GM21381 (cell line): ENCODE results near the gene ATP6V1G1.
"Not testable (repeated sequence)": the region's sequence is repeated elsewhere in the genome, so short reads cannot be mapped to it uniquely, and the experiment has no call there.

Experiments
- ATAC-seq: cut with Tn5 transposase; IDR thresholded peaks from one replicate; pipeline ENCODE4 v1.9.1; 2021; ENCODE audit warnings: mild to moderate bottlenecking, moderate library complexity; ENCODE audit not compliant: unreplicated experiment

Gene ATP6V1G1

DNA sequence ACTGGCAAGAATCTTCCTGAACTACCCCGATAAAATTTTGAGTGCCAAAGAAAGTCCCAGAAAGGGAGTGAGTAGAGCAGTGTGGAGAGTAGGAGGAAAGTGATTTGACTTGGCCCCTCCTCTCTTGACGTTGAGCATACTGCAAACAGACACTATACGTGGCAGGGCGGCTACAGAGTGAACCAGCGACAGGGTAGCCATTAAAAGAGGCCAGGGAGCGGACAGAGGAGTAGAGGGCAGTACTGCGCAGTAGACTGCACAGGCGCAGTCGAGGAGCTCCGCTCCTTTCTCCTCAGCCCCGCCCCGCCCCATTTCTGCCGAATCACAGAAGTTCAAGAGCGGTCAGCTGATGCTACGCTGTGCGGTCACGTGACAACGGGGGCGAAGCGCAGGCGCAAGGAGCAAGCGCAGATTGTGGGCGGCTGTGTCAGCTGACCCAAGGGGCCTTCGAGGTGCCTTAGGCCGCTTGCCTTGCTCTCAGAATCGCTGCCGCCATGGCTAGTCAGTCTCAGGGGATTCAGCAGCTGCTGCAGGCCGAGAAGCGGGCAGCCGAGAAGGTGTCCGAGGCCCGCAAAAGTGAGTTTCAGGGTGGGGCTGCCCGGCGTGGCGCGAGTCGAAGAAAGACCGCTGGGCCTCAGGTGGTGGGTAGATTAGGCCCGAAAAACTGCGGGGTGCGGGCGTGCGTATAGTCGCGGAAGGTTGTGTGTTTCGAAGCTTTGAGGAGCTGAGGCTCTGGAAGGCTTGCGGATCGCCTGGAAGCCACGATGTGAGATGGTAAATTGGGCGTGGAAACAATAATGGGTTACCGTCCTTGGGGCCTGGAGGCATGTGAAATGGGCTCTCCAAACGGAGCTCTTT lies at the start of gene ATP6V1G1:
ATP6V1G1 (plus strand) TSS at position 425 of the 858 bp plus-strand sequence; CDS start at position 495, 70 bp downstream.
- ATAC-seq = peak; percentile 95

GRCh38 chr9:114538241-114538640 lies 49.3 kb upstream of the ATP6V1G1 start:
- no peak for ATAC-seq

GRCh38 chr9:114539701-114540380 lies 47.7 kb upstream of the ATP6V1G1 start:
- ATAC-seq = no peak

DNA sequence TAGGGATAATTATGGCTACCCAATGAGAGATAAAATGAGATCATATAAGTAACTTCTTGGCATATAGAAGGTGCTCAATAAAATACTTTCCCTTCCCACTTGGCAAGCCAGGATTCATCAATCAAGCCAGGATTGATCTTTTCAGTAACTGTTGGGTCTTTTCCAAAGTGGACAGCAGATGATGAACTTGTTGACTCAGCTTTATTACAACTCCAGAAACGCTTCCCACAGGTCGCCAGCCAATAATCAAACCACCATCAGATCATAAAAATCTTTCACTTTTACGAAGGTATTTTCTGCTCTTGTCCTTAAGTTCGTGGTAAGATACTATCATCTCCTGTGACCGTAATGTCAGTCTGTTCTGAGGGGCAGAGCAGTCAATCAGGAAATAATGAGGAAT lies 42.5 kb upstream of the ATP6V1G1 start:
- ATAC-seq = no peak

DNA sequence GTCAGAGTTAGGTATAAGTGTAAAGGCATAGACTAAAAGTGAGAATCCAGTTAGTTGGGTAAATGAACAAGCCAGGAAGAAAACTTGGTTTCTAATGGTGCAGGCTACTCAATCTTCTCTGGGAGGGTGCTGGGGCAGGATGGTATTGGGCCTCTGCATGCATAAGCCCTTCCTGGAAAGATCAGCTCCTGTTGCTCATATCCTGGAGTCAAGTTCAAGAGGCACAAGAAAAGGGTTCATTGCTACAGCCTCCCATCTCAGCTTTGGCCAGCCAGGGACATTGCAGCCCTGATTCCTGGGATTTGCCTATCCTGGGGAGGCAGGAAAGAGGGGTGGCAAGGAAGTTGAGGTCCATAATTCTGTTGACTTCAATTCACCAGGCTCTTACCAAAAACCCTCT lies 40.7 kb upstream of the ATP6V1G1 start:
- no peak for ATAC-seq

DNA sequence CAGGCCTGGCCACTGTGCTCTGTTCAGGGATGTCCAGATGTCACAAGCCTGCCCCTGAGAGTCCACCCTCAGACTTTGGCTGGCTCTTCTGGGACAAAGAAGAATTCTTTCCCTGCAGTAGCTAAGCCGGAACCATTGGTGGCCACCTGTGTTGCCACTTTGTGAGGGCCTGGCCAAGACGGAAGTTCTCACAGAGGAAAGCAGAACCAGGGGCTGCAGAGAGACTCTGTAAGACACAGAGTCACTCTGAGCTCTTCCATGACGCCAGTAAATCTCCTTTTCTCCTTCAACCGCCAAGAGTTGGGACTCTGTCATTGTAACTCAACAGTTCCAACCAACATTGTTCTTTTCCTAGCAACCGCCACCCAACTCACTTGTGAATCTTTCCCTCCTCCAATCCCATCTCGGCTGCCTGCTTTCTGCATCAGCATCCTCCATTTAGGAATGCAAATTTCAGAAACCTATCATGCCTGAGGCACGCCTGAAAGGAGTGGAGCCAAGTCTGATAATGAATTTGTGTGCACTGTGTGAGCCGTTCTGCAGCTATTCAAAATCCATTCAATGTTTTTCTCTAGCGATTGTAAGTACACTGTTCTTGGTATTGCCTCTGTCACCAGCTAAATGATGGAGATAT lies 37.8 kb upstream of the ATP6V1G1 start:
- no peak for ATAC-seq

- no peak for ATAC-seq
These were observed 35.6 kb upstream of the ATP6V1G1 start for GRCh38 chr9:114551750-114552685.

DNA sequence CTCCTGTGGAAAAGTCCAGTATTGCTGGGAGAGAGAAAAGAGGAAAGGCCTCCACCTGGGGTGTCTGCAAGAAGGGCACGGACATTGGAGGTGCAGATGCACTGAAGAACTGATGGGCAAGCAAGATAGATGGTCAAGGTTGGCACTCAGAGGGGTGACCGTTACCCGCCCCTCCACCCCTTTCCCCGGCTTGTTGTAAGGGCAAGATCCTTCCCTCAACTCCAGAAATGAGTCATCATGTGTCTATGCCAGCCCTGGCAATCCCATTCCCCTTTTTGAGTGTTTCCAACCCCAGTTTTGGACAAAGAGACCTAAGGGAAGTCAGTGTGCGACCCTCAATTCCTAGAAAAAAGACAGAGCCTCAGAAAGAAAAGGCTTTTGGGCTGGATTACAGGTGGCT lies 34.9 kb upstream of the ATP6V1G1 start:
- ATAC-seq = no peak

DNA sequence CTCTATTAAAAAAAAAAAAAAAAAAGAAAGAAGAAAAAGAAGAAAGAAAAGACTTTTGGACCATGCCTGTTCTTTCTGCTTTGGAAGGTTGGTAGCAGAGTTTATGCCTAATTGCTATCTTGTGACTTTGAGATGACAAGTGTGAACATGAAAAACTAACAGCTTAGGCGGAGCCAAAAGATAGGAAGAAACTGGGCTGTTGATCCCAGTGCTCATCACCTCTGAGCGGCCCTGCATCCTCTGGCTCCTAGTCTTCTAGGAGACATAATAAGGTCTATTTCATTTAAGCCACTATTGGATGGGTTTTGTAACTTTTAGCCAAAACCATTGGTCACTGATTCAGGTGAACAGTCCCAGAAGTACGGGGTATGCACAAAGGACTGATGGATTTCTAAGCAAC lies 34.4 kb upstream of the ATP6V1G1 start:
- ATAC-seq = no peak

DNA sequence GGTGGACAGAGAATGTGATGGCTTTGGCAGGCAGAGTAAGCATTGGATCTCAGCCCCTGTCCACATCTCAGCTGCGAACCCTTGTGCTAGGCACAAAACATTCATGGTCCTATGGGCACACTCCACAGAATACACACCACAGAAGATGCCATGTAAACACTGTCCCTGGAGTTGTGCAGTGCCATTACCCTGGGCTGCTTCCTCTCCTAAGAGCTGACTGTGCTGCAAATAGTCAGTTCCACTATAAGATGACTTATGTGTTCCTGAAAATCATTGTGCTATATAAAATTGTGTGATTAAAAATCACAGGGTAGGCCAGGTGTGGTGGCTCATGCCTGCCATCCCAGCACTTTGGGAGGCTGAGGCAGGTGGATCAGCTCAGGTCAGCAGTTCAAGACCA lies 31.9 kb upstream of the ATP6V1G1 start:
- ATAC-seq = no peak

DNA sequence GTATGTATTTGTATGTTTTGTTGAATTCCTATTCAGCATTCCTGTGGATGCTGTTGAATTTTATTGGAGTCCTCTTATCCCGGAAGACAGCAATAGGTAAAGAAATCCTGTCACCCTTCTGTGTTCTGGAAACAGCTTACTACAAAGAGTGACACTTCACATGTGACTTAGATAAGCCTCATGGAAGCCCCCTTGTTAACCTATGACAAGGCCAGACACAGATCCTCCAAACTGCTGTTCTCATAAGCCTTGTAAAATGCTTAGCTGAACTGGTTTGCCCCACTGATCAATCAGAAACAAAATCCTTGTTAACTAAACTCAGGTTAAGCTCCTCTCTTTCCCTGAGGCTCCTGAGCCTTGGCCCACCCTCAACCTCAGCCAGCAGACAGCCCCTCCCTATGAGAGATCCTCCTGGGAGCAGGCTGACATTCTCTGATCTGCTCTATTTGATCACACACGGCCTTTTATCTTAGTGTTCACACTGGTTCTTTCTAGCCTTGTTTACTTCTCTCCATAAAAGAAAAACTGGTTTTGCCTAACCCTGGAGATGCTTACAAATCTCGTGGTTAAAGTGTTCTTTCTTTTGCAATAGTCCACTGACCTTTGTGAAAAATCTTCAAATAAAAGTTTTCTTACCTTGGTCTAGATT lies 29.4 kb upstream of the ATP6V1G1 start:
- no peak for ATAC-seq

DNA sequence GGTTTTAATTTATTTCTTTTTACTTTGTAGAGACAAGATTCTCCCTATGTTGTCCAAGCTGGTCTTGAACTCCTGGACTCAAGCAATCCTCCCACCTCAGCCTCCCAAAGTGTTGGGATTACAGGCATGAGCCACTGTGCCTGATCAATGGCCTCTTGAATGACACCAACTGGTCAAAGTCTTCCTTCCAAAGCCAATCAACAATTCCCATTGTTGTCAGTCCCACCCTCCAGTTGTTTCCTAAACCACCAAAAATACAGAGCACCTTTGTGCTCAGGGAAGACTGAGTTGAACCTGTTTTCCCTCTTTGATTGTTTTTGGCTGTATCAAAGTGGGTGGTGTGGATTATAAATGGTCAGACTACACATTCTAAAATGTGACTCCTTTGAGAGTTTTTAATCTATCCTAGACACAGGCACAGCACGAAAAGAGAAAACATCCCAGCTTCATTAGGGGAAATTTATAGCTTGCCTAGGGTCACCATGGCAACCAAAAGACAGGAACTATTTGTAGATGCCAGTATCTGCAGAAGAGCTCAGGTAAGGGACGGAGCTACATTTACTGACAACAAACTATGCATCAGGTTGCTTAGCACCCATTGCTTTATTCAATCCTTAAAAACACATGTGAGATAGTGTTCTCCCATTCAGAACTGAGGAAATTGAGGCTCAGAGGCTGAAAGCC lies 27.6 kb upstream of the ATP6V1G1 start:
- ATAC-seq = no peak

DNA sequence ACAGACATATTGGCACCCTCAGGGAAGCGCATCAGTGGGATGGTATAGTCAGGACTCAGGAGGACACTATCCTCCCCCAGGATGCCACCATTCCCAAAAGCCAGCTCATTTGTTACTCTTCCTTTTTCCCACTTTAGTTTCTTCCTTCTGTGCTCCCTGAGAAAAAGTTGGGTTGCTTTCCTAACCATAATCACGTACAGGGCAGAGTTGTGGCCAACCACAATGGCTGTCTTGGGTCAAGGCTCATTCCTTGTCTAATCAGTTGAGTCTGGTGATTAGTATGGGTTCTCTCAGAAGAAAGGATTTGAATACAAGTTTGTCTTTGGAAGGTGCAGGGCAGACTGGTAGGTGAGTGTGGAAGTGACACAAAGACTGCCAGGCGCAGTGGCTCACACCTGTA lies 26.6 kb upstream of the ATP6V1G1 start:
- no peak for ATAC-seq

DNA sequence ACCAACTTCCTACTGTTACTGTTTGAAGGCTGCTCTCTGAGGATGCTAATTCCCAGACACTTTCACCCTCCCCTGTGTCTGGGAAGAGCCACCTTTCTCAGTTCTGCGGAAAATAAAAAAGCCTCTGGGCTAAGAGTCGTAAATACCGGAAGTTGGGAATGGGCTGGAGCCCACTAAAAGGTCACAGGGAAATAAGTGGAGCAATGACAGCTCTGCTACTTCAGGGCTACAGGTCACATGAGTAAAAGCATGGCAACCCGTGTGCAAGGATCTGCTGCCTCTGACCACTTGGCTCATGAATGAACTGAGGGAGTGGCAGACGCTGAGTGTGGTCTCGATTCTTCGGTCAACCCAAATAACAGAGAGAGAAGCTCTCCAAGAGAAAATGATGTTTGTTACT lies 25.8 kb upstream of the ATP6V1G1 start:
- ATAC-seq = no peak

DNA sequence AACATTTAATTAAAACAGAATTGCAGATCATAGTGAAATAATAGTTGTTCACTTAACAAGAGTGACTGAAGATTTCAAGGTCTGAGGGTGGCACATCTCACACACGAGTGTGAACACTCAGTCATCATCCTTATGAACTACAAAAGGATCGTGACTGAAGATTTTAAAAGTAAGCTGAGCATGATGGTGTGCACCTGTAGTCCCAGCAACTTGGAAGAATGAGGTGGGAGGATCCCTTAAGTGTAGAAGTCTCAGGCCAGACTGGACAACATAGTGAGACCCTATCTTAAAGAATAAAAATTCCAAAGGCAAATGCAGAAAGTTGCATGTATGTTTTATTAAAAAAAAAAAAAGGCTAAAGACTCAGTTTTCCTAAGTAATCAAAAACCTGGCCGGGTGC lies 22.4 kb upstream of the ATP6V1G1 start:
- ATAC-seq = no peak

GRCh38 chr9:114570742-114571141 lies 16.8 kb upstream of the ATP6V1G1 start:
- no peak for ATAC-seq

- ATAC-seq = no peak
These were observed 16.2 kb upstream of the ATP6V1G1 start for GRCh38 chr9:114571391-114571790.

DNA sequence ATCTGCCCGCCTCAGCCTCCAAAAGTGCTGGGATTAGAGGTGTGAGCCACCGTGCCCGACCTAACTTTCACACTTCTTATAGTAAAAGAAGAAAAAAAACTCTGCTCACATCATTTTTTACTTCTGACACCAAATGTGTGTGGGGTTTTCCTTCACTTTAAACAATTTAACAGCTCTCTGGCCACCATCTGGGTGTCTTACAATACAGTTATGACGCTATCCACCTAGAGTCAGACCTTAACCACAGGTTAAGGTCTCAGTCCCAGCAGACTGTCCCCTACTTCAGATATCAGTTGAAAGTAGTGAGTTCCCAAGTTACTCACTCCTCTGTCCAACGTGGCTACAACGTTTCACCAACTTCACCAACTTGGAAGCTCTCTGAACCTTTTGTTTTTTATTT lies 15.4 kb upstream of the ATP6V1G1 start:
- ATAC-seq = no peak

DNA sequence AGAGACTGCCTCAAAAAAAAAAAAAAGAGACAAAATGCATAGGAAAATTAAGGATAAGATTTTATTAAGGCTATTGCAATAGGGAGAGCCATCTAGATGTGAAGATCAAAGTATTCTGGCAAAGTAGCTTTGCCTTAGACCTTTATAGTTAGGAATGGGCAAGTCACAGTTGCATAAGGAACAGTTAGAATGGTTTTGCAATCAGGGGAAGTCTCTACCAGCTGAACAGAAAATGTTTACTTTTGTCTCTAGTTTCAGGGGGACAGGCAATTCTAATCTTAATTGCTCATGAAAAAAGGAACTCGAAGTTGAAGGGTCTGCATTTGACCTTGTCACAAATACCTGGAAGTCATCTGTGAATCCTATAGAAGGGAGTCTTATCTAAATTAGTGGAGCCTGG lies 13.1 kb upstream of the ATP6V1G1 start:
- ATAC-seq = no peak

GRCh38 chr9:114576779-114577178 lies 10.8 kb upstream of the ATP6V1G1 start:
- not testable (repeated sequence) for ATAC-seq
